Endodermal cell (in vitro differentiated cells): ENCODE measurements around the gene ASAP3. TPM values are rescaled to one million over a fixed set of nuclear protein-coding genes. Genes with fewer than 3 reads are reported as not detected.

ENCODE experiments used
- DNase-seq: peaks from one replicate; pipeline ENCODE4 v3.0.0-alpha.2; 2017
- H3K27ac ChIP-seq: 2 replicates; pipeline ENCODE4 v1.5.1; 2013; ENCODE audit warnings: mild to moderate bottlenecking, low read depth, low read length, moderate library complexity
- H3K27me3 ChIP-seq: 2 replicates; pipeline ENCODE4 v1.6.1; 2013; ENCODE audit warnings: mild to moderate bottlenecking, low read length, moderate library complexity; ENCODE audit not compliant: insufficient read depth, control insufficient read depth, poor library complexity, severe bottlenecking
- H3K36me3 ChIP-seq: 2 replicates; pipeline ENCODE4 v1.7.0; 2013; ENCODE audit warnings: mild to moderate bottlenecking, low read length, moderate library complexity; ENCODE audit not compliant: control insufficient read depth, insufficient read depth
- H3K4me1 ChIP-seq: one replicate; pipeline ENCODE4 v1.7.0; 2013; ENCODE audit warnings: low read length; ENCODE audit not compliant: control insufficient read depth, insufficient read depth
- H3K4me3 ChIP-seq: 2 replicates; pipeline ENCODE4 v1.5.1; 2013; ENCODE audit warnings: mild to moderate bottlenecking, low read length, moderate library complexity
- H3K9ac ChIP-seq: 2 replicates; pipeline ENCODE4 v1.6.1; 2013; ENCODE audit warnings: mild to moderate bottlenecking, low read length, moderate library complexity; ENCODE audit not compliant: poor library complexity, severe bottlenecking; ENCODE audit errors: extremely low read depth
- H3K9me3 ChIP-seq: 2 replicates; pipeline ENCODE4 v1.6.1; 2013; ENCODE audit warnings: mild to moderate bottlenecking, low read length, moderate library complexity; ENCODE audit not compliant: control insufficient read depth
- H3K27ac Mint-ChIP-seq: 2 replicates; pipeline ENCODE4 v1.8.0; 2020; ENCODE audit warnings: mixed read lengths
- H3K27me3 Mint-ChIP-seq: 2 replicates; pipeline ENCODE4 v1.8.0; 2021; ENCODE audit warnings: mild to moderate bottlenecking, mixed read lengths; ENCODE audit not compliant: insufficient read depth
- H3K36me3 Mint-ChIP-seq: 2 replicates; pipeline ENCODE4 v1.8.0; 2020; ENCODE audit warnings: low read depth, mixed read lengths
- H3K4me1 Mint-ChIP-seq: 2 replicates; pipeline ENCODE4 v1.8.0; 2020; ENCODE audit warnings: mixed read lengths
- H3K4me3 Mint-ChIP-seq: 2 replicates; pipeline ENCODE4 v1.8.0; 2020; ENCODE audit warnings: mild to moderate bottlenecking, moderate library complexity, mixed read lengths
- H3K9me3 Mint-ChIP-seq: 2 replicates; pipeline ENCODE4 v1.8.0; 2020; ENCODE audit warnings: mild to moderate bottlenecking, mixed read lengths
- CTCF ChIP-seq: fragments of 200-600 bp; sonication (generic); conservative IDR thresholded peaks from 2 replicates; pipeline ENCODE4 v1.5.0; 2021; ENCODE audit warnings: antibody characterized with exemption, mild to moderate bottlenecking
- WGBS, 2 experiments: methylation state at CpG; one replicate each; pipeline versions ENCODE4 v1.1.5 to v1.1.7; 2013; ENCODE audit warnings: missing lambda C conversion rate in 2 of 2, mixed read lengths in 1 of 2; ENCODE audit not compliant: insufficient coverage in 1 of 2, insufficient read length in 1 of 2; 5-methylcytosine and 5-hydroxymethylcytosine counted together
- total RNA-seq, 2 donors: library from RNA; stranded (reverse); fragmentation: NEBNext Ultra II Directional in 1 of 2; extraction: Animal tissue kit (Norgen Biotek cat#: 25700) in 1 of 2; gene quantifications; 2 replicates in 1 of 2; 3 replicates in 1 of 2; pipeline ENCODE4 v1.2.1, GENCODE V29; 2021

The ASAP3 gene
- total RNA-seq, 2 donors from 2014 or later, result 78.7 to 91.0 TPM

- Histone ChIP-seq H3K4me3 (no peak overlapping the region), H3K4me1 (no peaks in the 10 kb centered on the region), H3K9ac (no peak overlapping the region), H3K9me3 (peaks cover 3% of the 10 kb centered on the region), H3K36me3 (peaks cover 15% of the 10 kb centered on the region), H3K27ac (no peak overlapping the region), H3K27me3 (no peaks in the 10 kb centered on the region)
- H3K27ac Mint-ChIP-seq, result no peak overlapping the region
- H3K4me1 Mint-ChIP-seq, result no peaks in the 10 kb centered on the region
- no peaks in the 10 kb centered on the region for H3K27me3 Mint-ChIP-seq
- peaks cover 27% of the 10 kb centered on the region for H3K36me3 Mint-ChIP-seq
- WGBS, 2 experiments, result 95 to 97% methylated on average over 2 of the region's 3 CpGs
- no peaks in the 10 kb centered on the region for H3K9me3 Mint-ChIP-seq
- no peak for DNase-seq
- no peak overlapping the region for H3K4me3 Mint-ChIP-seq
- no peak for TF ChIP-seq CTCF
Measured at GRCh38 chr1:23463286-23463685, 20.7 kb downstream of the ASAP3 start.

- H3K27me3 Mint-ChIP-seq, result no peaks in the 10 kb centered on the region
- no peak overlapping the region for H3K27ac Mint-ChIP-seq
- H3K4me1 ChIP-seq, result no peaks in the 10 kb centered on the region
- H3K27me3 ChIP-seq, result no peaks in the 10 kb centered on the region
- peaks cover 15% of the 10 kb centered on the region for H3K36me3 ChIP-seq
- DNase-seq, result no peak
- peaks cover 3% of the 10 kb centered on the region for H3K9me3 ChIP-seq
- no peaks in the 10 kb centered on the region for H3K9me3 Mint-ChIP-seq
- no peak for TF ChIP-seq CTCF
- H3K9ac ChIP-seq, result no peak overlapping the region
- H3K4me1 Mint-ChIP-seq, result no peaks in the 10 kb centered on the region
- H3K36me3 Mint-ChIP-seq, result peaks cover 30% of the 10 kb centered on the region
- 90 to 100% methylated on average over 1 to 2 of the region's 2 CpGs for WGBS, 2 experiments
- no peak overlapping the region for H3K27ac ChIP-seq
- no peak overlapping the region for H3K4me3 ChIP-seq
- no peak overlapping the region for H3K4me3 Mint-ChIP-seq
Measured at GRCh38 chr1:23462766-23463165, 21.2 kb downstream of the ASAP3 start.

GRCh38 chr1:23461050-23461449 lies 22.9 kb downstream of the ASAP3 start:
- no peak overlapping the region for H3K27ac ChIP-seq
- no peaks in the 10 kb centered on the region for H3K4me1 Mint-ChIP-seq
- peaks cover 36% of the 10 kb centered on the region for H3K36me3 Mint-ChIP-seq
- no peak overlapping the region for H3K4me3 ChIP-seq
- peaks cover 3% of the 10 kb centered on the region for H3K9me3 ChIP-seq
- no peaks in the 10 kb centered on the region for H3K27me3 Mint-ChIP-seq
- no peaks in the 10 kb centered on the region for H3K27me3 ChIP-seq
- H3K4me1 ChIP-seq, result no peaks in the 10 kb centered on the region
- DNase-seq, result no peak
- no peak overlapping the region for H3K4me3 Mint-ChIP-seq
- 88 to 94% methylated on average over 3 of the region's 3 CpGs for WGBS, 2 experiments
- TF ChIP-seq CTCF, result no peak
- H3K27ac Mint-ChIP-seq, result no peak overlapping the region
- peaks cover 20% of the 10 kb centered on the region for H3K36me3 ChIP-seq
- H3K9ac ChIP-seq, result no peak overlapping the region
- no peaks in the 10 kb centered on the region for H3K9me3 Mint-ChIP-seq
